Stimulated activated CD4-positive, alpha-beta T cell treated with anti-CD3 and anti-CD28 coated beads, Interleukin-1b, Interleukin-23, amount 100 ng/mL, for 4 hours (primary cell): ENCODE results near the gene MCCC1.
"Not testable (repeated sequence)": the region's sequence is repeated elsewhere in the genome, so short reads cannot be mapped to it uniquely, and the experiment has no call there.

Experiments used
- DNase-seq, 2 donors: peaks; one replicate each; pipeline ENCODE4 v3.0.0-alpha.2; 2020; ENCODE audit warnings: low read depth in 2 of 2

MCCC1 gene

DNA sequence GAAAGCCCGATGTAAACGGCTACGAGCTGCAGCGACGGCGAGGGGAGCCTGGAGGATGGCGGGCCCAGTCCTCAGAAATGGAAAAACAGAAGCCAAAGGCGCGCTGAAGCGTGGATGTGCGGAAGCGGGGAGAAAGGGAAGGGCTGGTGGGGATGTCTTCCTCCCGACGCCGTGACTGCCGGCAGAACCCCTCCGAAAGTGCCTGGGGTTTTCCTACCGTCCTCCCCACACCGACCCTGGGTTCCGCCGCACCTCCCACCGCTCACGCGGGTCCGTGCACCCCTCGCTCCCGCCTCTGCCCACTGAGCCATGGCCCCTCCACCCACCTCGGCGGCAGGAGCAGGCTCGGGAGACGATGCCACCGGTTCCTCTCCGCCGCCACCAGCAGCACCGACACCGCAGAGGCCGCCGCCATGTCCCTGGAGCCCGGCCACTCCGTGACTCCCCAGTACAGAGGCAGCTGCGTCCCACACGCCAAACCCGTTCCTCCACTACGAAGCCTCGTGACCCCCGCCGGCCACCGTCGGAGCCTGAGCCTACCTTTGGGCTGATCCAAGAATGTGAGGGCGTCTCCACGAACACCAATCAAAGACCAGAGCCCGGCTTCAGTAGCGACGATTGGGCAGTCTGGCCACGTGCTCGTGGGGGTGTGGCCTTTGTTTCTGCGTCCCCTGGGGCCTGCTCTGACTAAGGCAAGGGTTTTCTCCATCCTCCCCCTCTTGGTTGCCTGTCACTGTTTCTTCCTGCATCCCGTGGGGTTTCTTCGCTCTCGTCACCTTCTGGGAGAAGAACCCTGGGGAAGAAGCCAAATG, at the start of gene MCCC1:
Gene MCCC1, minus strand, starts transcription at position 471 of the 812 bp plus-strand sequence. Its CDS starts 56 bp downstream, at position 415.
- peak; percentile 92 to 93 for DNase-seq

- DNase-seq: no peak
Measured at GRCh38 chr3:183148056-183148455, 48.8 kb upstream of the MCCC1 start.

GRCh38 chr3:183144363-183144762, 45.1 kb upstream of the MCCC1 start:
- no peak for DNase-seq

- no peak for DNase-seq
Measured at GRCh38 chr3:183142199-183142598, 42.9 kb upstream of the MCCC1 start.

DNA sequence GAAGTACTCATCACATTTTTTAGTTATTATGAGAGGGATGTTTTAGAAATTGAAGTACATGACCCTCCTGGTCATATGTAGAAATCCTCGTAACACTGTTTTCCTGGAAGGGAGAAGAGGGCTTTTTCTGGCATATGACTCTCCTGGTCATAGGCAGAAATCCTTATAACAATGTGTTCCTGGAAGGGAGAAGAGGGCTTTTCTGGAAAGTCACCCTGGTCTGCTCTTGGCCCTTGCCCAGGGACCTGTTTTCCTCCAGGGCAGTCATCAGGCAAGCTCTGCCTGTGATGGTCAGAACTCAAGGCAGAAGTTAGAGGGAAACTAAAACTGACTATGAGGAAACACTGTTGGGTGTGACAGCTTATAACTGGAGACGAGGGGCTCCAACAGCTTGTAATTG, 35.5 kb upstream of the MCCC1 start:
- no peak for DNase-seq

DNA sequence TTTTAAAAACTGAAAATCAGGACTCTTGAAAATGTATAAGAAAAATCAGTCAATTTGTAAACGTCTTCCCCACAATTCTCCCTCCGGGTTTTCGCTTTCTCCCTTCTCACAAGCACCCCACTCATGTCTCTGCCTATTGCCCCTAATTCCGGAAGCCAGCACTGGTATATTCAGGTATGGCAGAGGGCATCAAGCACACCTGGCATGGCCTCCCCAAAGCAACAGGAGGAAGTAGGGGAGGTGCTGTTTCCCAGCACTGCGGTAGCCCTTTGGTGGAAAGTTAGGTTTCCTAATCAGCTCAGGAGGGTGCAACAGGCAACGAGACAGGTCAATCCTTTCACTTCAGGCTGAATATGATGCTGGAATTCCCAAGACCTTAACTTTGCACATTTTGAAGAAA, 33.1 kb upstream of the MCCC1 start:
- no peak for DNase-seq

DNA sequence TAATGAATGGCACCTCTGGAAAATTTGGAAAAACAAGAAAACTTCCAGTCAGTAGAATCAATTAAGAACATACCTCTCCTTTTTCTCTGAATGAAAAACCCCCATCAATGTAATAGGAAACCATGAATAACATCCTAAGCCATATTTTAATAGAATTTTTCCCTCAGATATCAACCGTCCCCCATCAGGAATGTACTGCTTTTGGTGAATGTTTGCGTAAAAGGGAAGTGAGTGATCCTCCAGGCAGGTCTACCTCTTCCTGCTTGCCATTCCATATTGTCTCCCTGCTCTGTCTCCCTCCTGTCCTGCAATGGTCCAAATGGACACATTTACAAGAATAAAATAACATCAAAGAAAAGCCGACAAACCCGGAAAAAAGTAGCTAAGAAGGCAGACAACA, 32.4 kb upstream of the MCCC1 start:
- DNase-seq: no peak

DNA sequence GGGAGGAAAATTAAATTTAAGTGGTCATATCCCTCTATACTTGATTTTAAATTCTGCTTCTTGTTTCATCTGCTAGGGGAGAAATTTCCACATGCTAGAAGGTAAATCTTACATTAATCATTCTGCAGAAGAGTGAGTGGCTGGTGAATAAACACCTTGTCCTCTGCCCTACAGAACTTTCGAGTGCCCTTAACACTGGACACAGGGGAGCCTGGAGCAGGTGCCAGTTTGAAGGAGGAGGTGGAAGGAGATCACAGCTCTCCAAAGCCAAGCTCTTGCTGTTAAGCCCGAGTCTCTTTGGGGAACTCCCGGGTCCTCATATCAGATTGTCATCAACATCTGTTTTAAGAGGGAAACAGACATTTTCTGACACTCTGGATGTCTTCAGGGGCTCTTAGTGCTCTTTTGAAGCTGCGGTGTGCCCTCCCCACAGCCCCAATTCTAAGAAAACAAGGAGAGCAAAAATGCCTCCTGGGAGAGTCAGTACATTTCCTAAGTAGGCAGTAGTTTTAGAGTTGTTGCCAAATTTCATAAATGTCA, 32.0 kb upstream of the MCCC1 start:
- no peak for DNase-seq

- DNase-seq: no peak
Measured at GRCh38 chr3:183129243-183129642, 29.9 kb upstream of the MCCC1 start.

DNA sequence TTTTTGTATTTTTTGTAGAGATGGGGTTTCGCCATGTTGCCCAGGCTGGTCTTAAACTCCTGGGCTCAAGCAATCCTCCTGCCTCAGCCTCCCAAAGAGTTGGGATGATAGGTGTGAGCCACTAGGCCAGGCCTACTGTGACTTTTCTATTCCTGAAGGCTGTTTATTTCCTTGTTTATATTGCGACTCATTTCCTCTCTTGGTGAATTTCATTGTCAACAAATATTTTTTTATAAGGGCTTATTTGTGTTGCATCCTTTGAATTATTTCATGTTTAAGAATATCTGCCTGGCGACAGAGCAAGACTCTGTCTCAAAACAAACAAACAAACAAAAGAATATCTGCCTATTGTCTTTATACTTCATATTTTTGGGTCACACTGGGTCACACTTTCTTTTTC, 29.4 kb upstream of the MCCC1 start:
- no peak for DNase-seq

DNA sequence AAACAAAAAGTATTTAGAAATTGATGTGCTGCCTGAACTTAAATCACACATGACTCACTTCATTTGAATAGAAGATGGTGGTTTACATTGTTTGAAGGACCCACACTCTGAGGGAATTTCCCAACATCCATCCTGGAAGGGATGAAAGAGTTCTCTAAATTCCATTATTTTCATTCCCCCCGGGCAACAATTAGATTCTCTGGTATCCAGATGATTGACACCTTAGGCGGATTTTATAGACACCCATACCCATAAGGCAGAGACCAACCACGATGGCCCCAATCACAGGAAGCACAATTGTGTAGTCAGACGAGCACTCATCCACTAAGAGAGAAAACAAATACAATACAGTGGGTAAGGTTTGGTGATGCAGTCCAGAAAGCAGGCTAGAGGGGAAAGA, 24.6 kb upstream of the MCCC1 start:
- DNase-seq: no peak

DNA sequence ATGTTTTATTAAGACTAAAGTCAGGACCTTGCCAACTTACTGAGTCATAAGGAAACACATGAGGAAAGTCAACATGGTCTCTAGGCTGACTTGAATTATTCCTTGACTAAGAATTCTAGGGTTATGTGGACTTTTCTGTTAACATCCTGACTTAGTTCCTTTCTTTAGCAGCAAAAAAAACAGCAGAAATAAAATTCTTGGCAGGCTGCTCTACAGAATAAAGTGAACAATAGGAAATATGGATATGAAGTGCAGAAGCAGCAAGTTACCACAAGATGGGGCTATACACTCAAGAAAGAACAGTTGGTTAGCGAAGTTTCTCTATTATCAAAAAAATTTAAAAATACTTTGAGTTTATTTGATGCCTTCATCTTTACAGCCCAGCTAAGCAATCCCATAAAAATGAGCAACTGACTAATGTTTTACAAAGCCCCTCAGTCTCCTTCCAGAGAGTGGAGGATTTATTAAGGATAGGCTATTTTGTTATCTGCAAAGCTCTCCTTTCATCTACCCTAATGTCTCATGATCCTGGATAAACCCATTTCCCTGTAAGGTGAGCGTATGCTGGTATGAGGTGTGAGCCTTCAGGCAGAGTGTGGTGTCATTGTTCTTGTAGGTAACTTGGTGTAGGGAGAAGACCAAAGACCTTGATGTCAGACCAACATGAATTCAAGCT, 23.1 kb upstream of the MCCC1 start:
- no peak for DNase-seq

DNA sequence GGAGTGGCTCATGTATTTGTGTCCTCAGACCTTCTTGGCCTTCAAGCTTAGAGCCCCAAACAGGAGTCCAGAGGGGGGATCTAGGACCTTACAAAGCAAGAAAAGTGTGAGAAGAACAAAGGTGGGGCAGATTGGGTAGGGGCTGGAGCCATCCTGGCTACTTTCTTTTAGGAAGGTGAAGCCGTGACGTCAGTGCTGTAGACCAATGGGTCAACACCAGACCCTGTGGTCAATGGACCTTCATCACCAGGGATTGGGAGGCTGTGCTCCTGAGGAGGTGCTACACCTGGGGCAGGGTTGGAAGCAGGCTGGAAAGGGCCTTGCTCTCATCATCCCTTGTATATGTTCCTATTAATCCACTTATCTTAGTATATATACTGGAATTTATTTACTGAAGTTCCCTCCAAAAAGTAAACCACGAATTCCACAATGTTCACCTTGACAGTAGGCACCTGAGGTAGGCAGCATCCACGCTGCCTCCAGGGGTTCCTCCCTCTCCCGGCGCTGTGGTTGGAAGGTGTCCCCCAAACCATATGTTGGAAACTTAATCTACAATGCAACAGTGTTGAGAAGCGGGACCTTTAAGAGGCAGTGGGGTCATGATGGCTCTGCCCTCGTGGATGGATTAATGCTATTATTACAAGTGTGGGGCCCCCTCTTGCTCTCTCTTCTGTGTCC, 21.4 kb upstream of the MCCC1 start:
- no peak for DNase-seq

DNA sequence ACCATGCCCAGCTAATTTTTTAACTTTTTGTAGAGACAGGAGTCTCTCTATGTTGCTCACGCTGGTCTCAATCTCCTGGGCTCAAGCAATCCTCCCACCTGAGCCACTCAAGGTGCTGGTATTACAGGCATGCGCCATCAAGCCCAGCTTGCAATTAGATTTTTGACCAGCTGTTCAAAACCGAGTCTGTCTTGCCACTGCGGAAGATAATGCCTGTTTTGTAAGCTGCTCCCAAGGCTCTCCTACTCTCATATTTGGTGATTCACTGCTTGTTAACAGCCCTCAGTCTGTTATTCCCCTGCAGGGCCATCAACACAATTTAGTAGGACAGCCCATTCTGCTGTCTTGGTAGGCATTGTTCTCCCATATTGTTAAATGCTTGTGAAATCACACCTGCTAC, 17.8 kb upstream of the MCCC1 start:
- DNase-seq: no peak

- peak; percentile 31 to 42 for DNase-seq
Measured at GRCh38 chr3:183116025-183116614, 16.8 kb upstream of the MCCC1 start.

DNA sequence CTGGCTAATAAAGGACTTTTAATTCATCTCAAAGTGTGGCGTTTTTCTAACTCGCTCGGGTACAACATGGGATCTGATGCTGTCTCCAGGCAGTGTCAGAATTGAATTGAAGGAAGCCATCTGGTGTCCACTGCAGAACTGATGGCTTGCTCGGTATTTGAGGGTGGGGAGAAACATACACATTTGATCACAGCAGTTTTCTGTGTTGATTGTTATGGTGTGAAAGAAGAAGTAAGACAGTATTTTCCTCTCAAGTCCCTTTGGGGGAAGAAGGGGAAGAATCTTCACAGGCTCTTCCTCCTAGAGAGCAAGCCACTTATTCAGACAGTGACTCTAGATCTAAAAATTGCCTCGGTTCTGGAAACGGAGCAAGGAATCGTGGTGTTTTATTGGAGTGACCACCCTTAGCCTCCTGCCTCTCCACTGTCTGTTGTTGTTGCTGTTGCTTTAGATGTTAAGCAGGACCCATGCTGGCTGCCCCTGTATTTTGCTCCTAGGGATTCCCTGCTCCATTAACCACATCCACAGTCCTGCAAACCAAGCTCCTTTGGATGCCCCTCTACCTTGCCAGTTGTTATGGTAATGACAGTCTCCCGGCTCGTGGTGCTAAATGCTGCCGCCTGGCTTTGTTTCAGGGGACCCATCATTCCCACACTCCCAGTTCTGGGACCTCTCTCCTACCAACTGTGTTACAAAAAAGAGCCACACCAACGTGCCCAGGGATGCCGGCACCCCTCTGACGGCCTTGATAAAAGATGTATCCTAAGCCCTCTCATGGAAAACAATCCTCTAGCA, 15.3 kb upstream of the MCCC1 start:
- DNase-seq: no peak

- not testable (repeated sequence) for DNase-seq
Measured at GRCh38 chr3:183109847-183110246, 10.6 kb upstream of the MCCC1 start.

DNA sequence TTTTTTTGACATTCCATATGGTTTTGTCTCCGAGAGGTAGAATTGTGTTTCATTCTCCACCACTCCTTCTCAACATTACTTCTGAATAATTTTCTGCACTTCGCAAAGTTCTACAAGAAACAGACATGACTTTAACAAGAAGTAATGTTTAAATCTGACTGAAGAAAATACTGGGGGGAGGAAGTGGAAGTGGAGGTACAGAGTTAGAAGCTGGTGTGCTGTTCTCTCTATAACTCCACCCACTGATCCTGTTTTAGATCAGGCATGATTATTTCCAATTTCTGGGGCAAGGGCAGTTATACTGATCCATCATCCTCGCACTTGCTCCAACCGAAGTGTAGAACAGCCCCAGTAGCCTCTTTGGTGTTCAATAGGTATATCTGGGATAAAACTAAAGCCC, 9.2 kb upstream of the MCCC1 start:
- DNase-seq: no peak

GRCh38 chr3:183108001-183108449, 8.7 kb upstream of the MCCC1 start:
- no peak for DNase-seq

GRCh38 chr3:183107372-183107771, 8.1 kb upstream of the MCCC1 start:
- not testable (repeated sequence) for DNase-seq

GRCh38 chr3:183106635-183107034, 7.3 kb upstream of the MCCC1 start:
- no peak for DNase-seq
